Adipose tissue (tissue), 3 donors: ENCODE measurements around the gene OSM. TPM values are rescaled to one million over a fixed set of nuclear protein-coding genes. Genes with fewer than 3 reads are reported as not detected.

Experiments
- H3K27ac ChIP-seq: one replicate; pipeline ENCODE4 v1.5.1; 2013; ENCODE audit warnings: low read depth, low read length
- WGBS, 3 donors: extraction: QIAGEN DNeasy Blood & Tissue Kit; methylation state at CpG; one replicate each; pipeline ENCODE4 v1.1.7; 2013; 5-methylcytosine and 5-hydroxymethylcytosine counted together
- polyA plus RNA-seq, 3 donors: library from polyadenylated mRNA; stranded (reverse); fragments of 200-250 nt; gene quantifications; one replicate each; pipeline ENCODE4 v1.2.3, GENCODE V29; 2013
- donor health status: healthy with polysubstance abuse.
- donor health status: Bipolar disorder and iron deficiency.
- donor health status: healthy.

Gene OSM
- polyA plus RNA-seq: 10 to 100 TPM in 1 of 3 donors, 1 to 10 TPM in 1, under 1 TPM in 1; 0.45 to 14.7 (median 7.7) TPM

DNA sequence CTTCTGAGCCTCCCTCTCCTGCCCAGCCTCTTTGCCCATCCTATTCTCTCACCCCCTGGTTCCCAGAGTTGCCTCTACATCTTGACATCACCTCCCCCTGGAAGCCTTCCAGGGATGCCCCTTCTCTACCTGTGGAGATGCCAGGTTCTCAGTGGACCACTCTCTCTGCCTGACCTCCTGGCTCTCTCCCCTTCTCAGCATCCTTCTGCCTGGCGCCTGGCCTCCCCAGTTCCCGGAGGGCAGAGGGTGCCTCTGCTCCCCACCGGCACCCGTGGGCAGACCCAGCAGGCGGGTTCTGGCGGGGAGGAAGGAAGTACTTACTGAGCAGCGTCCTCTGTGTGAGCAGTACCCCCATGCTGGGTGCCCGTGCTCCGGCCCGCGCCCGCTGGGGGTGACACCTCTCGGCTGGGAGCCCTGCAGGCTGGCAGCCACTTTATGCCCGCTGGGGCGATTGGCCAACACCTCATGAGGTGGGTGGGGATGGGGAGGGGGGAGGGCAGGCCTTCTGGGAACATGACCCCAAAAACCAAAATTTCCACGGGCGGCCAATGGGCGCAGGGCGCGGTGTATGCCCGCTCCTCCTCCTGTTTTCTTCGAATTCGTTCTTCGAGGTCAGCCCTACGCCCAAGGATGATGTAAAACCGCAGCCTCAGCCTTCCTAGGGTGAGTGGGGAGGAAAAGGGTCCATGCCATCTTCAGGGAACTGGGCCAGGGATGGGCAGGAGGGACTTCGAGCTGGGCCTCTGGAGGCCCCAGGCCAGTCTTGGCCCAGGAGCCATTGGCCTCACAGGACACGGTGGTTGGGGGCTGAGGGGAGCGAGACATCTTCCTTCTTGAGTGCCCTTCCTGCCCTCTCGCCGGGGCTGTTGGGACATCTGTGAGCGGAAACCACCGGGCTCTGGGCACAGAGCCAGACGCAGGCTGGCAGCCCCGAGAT is at the start of gene OSM:
Gene OSM, minus strand, starts transcription at position 407 of the 937 bp plus-strand sequence. Its CDS starts 52 bp downstream, at position 355.
- WGBS, 3 donors: 36 to 68% (median 48%) methylated on average over 34 to 35 of the region's 35 CpGs
- peak within 1 kb of the TSS; percentile 56 for H3K27ac ChIP-seq

DNA sequence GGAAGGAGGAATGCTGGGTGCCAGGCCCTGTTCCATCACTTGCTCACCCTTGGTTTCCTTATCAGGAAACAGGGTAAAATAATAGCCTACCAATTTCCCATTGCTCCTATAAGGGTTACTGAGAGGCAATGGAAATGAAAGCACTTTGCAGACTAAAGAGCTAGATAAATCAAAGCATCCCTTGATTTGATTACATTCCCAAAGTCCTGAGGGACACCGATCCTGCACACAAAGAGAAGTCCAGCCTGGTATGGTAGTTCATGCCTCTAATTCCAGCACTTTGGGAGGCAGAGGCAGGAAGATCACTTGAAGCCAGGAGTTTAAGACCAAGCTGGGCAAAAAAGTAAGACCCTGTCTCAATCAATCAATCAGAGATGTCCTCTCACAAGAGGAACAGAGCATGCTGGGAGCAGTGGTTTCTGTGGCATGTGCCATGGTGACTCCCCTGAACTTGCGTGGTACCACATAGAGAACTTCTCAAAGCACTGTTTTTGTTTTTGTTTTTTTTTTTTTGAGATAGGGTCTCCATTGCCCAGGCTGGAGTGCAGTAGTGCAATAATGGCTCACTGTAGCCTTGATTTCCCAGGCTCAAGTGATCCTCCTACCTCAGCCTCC is 49.4 kb upstream of the OSM start:
- WGBS, 3 donors: 82 to 88% (median 82%) methylated on average over 2 of the region's 2 CpGs
- no peak overlapping the region for H3K27ac ChIP-seq

DNA sequence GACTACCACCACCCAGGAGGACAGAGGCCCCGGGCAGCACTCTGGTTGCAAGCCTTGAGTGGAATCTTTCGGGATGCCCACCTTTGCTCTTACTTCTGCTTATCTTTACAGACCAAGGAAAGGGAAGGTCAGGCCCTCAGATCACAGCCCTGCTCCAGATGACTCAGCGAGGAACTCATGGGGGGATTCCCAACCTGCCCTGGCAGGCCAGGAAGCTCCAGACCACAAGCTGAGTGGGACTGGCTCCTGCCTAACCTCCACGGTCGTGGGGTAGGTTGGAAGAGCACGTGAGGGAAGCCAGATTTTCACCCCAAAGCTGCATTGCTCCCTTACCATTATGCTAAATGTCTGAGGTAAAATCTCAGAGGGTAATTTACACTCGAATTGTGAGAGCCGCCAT is 48.3 kb upstream of the OSM start:
- no peak overlapping the region for H3K27ac ChIP-seq
- 51 to 85% (median 56%) methylated on average over 8 of the region's 8 CpGs for WGBS, 3 donors

DNA sequence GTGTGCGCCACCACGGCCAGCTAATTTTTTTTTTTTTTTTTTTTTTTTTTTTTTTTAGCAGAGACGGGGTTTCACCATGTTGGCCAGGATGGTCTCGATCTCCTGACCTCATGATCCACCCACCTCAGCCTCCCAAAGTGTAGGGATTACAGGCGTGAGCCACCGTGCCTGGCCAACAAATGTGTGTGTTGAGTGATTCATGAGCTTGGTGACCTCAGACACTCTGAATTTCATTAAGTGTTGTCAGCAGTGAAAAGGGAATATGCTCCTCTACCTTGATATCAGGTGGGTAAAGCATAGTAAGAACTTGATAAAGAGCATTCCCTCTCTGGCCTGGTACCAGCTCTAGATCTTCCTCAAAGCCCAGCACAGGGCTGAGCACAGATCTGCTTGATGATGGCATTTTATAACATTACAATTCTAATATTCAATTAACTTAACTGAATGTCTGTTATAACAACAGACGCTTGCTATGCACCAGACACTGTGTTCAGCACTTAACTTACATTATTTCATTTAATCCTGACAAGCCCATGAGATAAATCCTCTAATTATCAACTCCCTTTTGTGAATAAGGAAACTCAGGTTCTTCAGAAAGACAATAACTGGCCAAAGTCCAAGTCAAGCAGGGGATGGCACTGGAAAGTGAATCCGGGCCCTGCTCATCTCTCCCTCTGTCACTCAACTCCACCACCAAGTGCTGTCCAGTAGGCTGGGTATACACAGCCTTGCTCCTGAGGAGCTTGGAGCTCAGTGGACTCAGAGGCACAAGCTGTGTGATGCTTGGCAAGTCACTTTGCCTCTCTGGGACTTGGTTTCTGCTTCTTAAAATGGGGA is 47.1 kb upstream of the OSM start:
- H3K27ac ChIP-seq: no peak overlapping the region
- 78 to 88% (median 86%) methylated on average over 6 to 7 of the region's 8 CpGs for WGBS, 3 donors

DNA sequence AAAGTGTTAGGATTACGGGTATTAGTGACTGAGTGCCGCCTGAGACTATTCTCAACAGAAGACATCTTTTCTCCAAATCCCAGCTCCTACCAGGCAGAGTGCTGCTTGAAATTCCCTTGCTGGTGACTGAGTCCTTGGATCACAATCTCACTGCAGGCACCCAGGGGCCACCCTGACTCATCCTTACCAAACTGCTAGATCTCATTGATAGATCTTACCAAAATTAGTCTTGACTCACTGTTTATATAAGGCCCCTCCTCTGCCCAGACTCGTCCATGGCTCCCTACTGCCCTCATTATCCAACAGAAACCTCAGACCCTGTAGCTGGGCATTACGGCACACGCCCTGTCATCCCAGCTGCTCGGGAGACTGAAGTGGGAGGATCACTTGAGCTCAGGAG is 45.4 kb upstream of the OSM start:
- H3K27ac ChIP-seq: no peak overlapping the region
- 80 to 90% (median 84%) methylated on average over 6 of the region's 6 CpGs for WGBS, 3 donors

DNA sequence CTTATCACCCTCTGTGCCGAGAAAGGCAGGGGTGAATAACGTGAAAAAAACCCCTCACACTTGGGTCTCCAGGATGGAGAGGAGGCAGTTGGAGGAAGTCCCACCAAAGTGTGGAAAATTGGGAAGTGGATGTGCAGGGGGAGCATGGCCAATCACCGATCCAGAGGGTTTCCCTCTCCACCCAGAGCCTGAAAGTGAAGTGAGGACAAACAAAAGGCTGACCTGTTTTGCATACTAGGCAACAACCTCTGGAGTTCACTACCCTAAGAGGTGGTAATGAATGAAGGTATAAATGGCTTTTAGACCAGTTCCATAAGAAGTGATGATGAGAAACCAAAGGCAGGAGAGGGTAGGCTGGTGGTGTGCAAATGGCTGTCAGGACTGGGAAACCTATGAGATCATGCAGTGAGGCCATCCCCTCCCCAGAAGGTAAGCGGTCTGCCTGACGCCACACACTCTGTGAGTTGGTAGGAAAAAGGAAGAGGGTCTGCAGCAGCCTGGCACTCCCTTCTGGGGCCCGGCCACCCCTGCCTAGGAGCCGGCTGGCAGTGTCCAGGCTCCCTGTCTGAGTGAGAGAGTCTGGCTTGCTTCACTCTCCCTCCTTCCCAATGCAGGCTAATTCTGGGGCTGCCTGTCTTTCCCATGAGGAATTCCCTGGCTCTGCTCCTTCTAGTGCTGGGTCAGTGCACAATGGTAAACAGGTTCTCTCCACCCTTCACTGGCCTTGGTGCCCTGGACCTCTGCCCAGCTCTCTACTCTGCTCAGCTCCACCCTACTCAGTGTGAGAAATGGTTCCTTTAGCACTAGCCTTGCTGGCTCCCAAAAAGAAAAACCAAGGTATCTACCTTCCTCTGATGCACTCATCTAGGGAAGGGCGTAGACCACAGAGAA is 44.5 kb upstream of the OSM start:
- H3K27ac ChIP-seq: peak overlapping the region; percentile 42
- 31 to 46% (median 35%) methylated on average over 8 of the region's 8 CpGs for WGBS, 3 donors

DNA sequence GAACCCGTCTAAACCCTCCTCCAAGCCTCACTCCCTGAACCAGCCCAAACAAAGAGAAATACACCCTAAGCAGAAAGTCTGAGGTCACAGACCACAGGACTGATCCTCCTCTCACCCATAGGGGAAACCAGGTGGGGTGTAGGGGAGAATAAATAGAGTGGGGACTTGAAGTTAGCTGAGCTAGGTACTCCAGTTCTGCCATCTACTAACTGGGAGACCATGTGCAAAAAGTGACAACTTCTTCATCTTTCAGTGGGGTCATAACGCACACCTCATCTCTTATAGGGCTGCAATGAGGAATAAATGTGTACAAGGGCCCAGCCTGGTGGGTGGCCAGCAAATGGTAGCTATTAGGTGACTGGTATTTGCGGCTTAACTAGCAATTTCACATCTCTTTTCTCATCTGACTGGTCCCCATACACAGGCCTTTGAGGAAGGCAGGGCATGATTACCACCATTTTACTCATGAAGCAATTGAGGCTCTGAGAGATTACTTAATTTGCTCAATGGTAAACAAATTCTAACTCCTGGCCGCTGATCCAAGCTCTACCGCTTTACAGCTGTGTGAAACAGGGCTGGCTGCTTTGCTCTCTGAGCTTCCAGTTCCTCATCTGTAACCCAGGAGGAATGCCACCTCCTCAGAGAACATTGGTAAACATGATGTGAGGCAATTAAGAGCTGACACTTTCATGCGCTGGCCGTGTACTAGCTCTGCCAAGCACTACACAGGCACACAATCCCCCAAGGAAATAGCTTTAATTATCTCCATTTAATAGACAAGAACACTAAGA is 43.5 kb upstream of the OSM start:
- 47 to 50% (median 48%) methylated on average over 7 of the region's 7 CpGs for WGBS, 3 donors
- H3K27ac ChIP-seq: no peak overlapping the region

DNA sequence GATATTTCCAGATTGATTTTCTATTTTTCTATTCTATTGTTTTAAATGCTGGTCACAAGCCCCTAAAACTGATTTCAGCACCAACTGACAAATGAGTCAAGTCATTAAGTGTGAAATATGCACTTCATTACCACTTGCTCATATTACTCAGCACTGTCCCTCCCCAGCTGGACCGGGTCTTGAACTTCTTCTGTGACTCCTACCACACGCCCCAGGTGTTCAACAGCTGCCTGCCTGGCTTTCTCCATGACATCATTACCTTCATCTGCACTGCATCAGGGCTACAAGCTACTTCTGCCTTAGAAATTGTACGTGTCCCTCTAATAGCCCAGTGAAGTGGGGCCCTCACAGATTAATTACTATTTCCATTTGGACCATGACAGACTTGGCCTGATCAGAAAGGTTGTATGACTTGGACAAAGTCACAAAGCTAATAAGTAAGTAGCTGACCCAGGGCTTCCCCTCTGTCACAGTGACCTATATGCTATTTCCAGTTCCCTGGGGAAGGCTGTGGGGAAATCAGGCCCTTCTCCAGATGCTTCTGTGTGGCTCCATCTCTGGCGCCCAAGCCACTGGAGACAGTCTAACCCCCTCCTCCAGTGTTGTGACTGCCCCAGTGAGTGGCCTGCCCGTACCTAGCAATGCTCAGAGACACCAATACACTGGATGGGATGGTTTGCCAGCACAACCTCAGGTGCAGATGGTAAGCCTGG is 42.0 kb upstream of the OSM start:
- H3K27ac ChIP-seq: no peak overlapping the region

DNA sequence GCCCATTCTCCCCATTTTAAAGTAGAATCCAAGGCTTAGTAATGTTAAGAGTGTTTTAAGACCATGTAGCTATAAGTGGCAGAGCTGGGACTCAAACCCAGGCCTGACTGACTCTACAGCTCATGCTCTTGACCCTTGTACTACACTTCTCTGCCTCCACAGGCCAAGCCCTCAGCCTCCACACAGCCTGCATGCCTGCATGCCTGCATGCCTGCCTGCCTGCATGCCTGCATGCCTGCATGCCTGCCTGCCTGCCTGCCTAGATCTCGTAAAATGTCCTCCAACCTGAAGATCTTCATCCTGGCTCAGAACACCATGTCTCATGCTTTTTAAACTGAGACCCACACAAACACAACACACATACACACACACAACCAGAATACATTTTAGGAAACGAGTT is 41.4 kb upstream of the OSM start:
- H3K27ac ChIP-seq: no peak overlapping the region
- WGBS, 3 donors: 73 to 84% (median 81%) methylated on average over 2 of the region's 2 CpGs

More for the DNA sequence above, 42.0 kb upstream of the OSM start:
- 54 to 65% (median 62%) methylated on average over 5 of the region's 5 CpGs for WGBS, 3 donors

DNA sequence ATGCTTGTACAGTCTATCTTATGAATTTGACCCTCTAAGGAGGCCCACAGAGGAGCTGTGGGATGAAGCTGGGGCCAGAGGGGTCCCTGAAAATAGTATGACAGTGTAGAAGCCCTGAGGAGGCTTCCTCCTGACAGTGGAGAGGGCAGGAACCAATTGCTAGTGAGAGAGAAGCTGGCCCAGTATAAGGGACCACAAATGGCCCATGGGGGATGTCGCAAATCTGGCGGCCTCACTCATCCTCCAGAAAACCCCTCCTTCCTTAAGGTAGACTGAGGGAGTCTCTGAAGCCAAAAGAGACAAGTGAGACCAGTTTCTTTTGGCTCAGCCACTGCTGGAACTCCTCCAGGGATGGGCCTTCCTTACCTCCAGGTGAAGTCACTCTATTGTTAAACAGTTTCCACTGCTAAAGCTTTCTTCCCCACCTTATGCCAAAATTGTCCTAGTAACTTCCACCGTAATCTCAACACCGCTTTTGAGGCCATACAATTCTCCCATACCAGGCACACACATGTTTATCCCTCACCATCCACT is 40.5 kb upstream of the OSM start:
- 49 to 90% (median 62%) methylated on average over 4 of the region's 4 CpGs for WGBS, 3 donors
- no peak overlapping the region for H3K27ac ChIP-seq

DNA sequence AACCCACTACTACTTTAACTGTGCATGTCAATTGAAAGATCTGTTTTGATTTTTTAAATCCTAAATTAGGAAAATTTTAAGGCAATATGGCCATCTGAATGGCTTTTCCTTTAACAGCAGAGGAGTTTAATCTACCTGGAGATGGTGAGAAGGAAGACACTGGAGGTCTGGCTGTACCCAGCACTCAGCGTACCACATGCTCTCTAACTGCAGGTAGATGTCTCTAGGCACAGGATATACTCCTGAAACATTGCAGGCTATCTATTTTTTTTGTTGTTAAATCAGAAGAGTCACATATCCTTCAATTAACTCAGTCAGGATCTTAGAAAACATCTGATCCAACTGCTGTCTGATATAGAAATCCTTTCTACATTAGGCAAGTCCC is 40.0 kb upstream of the OSM start:
- WGBS, 3 donors: 75 to 90% (median 78%) methylated on average over 1 of the region's 1 CpG
- H3K27ac ChIP-seq: no peak overlapping the region

DNA sequence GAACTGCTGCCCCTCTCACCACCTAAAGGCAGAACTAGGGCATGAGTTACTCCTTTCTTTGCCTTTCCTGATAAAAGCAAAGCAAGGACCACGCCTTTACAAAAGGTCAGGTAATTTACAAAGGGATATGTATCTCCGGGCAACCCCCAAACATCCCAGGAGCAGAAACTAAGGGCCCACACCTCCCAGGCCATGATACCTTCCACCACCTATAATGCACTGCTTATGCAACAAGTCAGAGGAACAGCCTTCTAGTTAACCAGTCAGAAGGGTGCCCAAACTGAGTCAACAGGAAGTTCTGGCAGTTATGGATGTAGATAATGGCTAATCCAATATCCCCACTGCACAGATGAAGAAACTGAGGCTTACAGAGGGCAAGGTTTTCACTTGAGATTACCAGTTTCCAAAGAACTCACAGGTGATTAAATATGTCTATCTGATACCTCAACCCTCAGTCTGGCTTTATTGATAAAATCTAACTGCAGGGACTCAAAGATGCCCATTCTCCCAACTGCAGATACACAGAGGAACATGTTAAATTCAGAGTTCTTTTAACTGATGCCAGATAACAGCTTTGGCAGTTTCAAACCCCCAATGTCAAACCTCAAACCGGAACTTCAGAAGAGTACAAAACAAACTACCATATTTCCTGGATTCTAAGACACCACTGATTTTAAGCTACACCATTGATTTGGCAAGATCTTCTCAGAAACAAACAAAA is 39.4 kb upstream of the OSM start:
- H3K27ac ChIP-seq: peak overlapping the region; percentile 73
- WGBS, 3 donors: 32 to 56% (median 42%) methylated on average over 3 of the region's 3 CpGs

DNA sequence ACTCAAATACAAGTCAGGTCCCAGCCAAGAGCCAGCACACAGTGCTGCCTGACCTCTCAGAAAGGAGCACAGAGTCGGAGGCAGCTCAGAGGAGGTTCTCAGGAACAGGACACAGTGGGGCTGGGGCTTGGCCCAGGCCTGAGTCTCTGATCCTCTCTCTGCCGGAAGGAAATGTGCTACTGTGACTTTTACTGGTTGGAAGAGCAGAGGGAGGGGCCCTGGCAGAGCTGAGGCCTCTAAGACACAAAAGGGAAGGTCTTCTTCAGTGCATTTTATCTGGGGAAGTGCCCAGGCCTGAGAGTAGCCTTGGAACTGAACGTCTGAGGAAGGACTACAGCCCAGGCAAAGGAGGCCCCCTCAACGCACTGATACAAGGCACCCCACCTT is 38.9 kb upstream of the OSM start:
- H3K27ac ChIP-seq: peak overlapping the region; percentile 73
- 1 to 28% (median 1%) methylated on average over 4 of the region's 4 CpGs for WGBS, 3 donors

DNA sequence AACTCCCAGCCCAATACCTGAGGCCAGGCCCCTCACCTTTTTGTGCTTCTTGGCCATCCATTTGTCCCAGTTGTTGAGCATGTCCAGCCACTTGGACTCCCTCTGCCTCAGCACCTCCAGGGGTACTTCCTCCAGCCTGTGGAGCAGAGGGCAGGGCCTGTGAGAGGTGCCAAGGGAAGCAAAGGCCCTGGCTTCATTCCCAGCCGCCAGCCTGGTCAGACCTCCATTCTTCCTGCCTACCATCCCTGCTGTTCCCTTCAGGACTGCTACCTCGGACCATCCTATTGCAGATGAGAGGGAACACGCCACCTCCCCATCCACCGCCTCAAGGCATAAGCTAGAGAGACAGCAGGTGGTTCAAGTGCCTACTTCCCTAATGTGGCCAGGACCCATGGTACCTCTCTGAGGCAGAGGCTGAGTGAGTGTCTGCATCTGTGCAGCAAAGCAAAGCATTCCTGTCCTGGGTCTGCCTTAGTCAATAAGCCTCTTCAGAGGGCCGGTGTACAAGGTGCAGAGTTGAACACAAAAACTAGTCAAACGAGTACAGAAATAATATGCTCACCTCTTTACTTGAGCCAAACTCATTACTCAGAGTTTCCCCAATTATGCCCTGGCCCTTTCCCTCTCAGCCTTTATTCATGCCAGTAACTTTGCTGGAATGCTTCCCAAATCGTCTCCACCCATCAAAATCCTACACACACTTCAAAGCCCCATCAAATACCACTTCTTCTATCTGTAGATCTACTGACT is 38.0 kb upstream of the OSM start:
- H3K27ac ChIP-seq: peak overlapping the region; percentile 73
- 47 to 64% (median 48%) methylated on average over 7 of the region's 7 CpGs for WGBS, 3 donors

DNA sequence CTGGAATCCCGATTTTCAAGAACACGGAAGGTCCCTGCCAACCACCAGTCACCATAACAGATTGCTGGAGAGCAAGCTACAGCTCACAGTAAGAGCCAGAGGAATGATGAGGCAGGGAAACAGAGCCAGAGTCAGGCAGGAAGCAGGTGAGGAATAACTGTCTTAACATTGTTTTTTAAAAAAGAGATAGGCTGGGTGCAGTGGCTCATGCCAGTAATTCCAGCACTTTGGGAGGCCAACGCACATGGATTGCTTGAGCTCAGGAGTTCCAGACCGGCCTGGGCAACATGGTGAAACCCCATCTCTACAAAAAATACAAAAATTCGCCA is 36.1 kb upstream of the OSM start:
- 46 to 75% (median 60%) methylated on average over 5 of the region's 5 CpGs for WGBS, 3 donors
- H3K27ac ChIP-seq: no peak overlapping the region
